OCI-LY1 (cell line): ENCODE data around the gene NCOR2.

ENCODE experiments used
- CTCF ChIP-seq: fragments of 200-600 bp; sonication (generic), shearing (Covaris generic); IDR thresholded peaks from 2 replicates; pipeline ENCODE4 v1.5.1; 2017; ENCODE audit warnings: mild to moderate bottlenecking, antibody characterized with exemption, low read length, moderate library complexity, mixed read lengths
- EZH2 ChIP-seq: fragments of 200-600 bp; sonication (generic), shearing (Covaris generic); IDR thresholded peaks from 2 replicates; pipeline ENCODE4 v1.8.0; 2017; ENCODE audit warnings: borderline replicate concordance, mixed run types, mild to moderate bottlenecking, antibody characterized with exemption, low read length, moderate library complexity, mixed read lengths

GRCh38 chr12:124616394-124617221, 49.2 kb upstream of the NCOR2 start:
- TF ChIP-seq CTCF (no peak), EZH2 (no peak)
